HG03558 (cell line): ENCODE measurements around the gene PER2.

Experiments
- ATAC-seq: cut with Tn5 transposase; IDR thresholded peaks from one replicate; pipeline ENCODE4 v1.9.1; 2021; ENCODE audit warnings: moderate number of reproducible peaks; ENCODE audit not compliant: unreplicated experiment; ENCODE audit errors: extremely low read depth

Gene PER2

GRCh38 chr2:238271061-238271554, 17.3 kb downstream of the PER2 start:
- no peak for ATAC-seq

- ATAC-seq = no peak
Measured at GRCh38 chr2:238270606-238271005, 17.8 kb downstream of the PER2 start.

- ATAC-seq = no peak
Measured at GRCh38 chr2:238269741-238270140, 18.7 kb downstream of the PER2 start.

GRCh38 chr2:238267884-238268680, 20.3 kb downstream of the PER2 start:
- ATAC-seq = no peak

- ATAC-seq = no peak
Measured at GRCh38 chr2:238267341-238267710, 21.1 kb downstream of the PER2 start.

- no peak for ATAC-seq
Measured at GRCh38 chr2:238265605-238266004, 22.8 kb downstream of the PER2 start.

DNA sequence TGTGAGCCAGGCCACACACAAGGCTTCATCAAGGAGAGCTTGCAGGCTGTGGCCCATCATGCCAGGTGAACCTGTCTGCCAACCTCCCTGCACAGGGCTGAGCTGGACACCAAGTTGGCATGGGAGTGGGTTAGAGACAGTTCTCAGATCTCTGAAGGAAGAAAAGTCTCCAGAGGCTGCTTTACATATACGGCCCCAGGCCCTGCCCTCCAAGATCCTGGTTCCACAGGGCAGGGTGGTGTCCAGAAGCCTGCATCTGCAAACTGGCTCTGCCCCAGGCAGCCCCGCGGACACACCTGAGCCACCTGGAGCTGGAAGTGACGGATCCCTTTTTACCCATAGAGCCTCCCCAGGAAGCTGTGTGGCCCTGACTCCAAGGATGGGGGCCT, 24.3 kb downstream of the PER2 start:
- ATAC-seq = no peak

DNA sequence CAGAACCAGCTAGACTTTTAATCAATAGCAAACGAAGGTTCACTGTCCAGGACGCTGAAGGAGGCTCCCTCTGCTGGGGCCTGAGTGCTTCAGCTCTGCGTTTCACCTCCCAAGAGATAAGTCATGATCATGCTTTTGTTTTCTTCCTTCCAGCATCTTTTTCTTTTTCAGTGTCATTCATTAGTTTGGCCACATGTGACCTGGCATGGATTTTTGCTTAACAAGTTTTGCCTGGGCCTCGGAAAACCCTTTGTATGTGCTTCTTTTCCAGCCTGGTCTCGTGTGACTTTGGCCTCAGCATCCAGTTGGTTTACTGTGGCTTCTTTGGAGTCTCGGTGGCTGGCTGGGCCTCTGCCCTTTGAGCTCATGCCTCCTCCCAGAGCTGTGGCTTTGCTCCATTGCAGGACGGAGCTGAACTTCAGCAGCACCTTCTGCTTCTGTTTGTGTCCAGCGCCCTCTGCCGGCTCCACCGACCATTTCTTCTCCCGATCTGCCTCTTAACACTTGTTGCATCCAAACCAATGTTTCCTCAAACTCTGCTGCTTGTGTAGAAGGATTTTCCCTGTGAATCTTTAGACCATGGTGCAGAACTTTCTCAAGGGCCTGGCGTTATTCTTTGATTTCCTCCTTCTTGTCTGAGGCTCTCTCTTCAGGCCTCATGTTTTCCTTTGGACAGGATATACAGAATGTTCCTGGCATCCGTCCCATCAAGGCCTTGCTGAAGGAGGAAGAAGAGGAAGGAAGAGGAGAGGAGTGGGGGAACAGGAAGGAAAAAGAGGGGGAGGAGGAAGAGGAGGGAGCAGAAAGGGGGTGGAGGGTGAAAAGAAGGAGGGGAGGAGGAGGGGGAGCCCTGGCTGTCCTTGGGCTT, 25.0 kb downstream of the PER2 start:
- ATAC-seq = no peak

DNA sequence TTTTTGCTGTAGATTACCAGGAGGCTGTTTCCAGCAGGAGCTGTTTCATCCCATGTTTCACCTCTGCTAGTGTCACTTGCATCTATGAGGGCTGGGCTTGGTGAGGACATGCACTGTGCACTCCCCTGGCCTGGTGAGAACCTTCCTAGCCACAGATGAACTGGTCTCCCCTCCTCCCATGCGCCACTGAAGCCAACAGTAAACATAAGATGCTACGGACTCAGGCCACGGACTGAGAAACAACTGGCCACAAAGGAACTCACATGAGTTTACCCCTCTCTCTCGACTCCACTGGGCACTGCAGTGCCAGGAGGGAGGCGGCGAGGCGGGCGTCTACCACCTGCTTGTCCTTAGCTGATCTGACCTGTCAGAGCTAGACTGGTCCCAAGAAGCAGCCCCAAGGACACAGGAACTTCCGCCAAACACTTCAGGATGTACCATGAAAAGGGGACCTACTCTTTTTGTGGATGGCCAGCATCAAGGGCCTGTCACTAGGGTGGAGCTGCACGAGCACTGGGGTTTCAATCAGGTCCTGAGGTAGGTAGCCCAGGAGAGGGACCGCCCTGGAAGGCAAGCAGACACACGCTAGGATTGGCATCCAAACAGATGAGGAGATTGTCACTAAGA, 25.8 kb downstream of the PER2 start:
- ATAC-seq = no peak

GRCh38 chr2:238261718-238262375, 26.6 kb downstream of the PER2 start:
- ATAC-seq = no peak

GRCh38 chr2:238260883-238261282, 27.5 kb downstream of the PER2 start:
- no peak for ATAC-seq

GRCh38 chr2:238259061-238260020, 29.1 kb downstream of the PER2 start:
- ATAC-seq = no peak

GRCh38 chr2:238257786-238258700, 30.4 kb downstream of the PER2 start:
- ATAC-seq = no peak

- ATAC-seq = no peak
Measured at GRCh38 chr2:238256594-238257104, 31.8 kb downstream of the PER2 start.

DNA sequence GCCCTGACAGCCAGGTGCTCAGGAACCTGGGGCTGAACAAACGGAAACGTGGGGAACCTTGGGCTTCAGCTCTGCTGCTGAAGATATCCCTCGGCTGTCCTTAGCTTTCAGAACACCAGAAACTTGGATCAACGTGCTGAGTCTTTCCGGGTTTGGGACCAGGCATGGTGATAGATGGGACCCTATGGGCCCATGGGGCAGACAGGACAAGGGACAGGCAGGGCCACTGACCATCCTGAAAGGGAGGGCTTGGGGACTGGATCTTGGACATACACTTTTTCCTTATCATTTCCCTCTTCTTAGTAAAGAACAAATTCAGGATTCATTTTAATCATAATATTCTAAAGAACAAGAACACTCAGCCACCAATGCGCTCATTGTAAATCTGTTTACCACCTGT, 32.3 kb downstream of the PER2 start:
- no peak for ATAC-seq

DNA sequence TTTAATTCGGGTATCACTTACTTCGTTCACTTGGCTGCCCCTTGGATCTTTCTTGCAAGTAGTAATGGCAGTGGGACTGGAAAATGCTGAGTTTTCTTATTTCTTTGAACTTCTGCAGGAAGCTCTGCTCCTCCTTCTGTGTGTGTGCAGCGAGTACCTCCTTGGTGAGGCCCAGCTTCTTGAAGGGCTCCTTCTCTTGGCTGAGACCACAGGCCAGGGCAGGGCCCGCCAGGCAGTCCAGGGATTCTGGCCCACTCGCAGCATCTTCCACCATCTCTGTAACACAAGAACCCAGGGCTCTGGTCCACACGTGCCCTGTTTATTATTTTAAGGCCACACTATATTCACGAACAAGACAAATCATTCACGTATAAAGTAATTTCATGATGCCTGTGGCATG, 32.8 kb downstream of the PER2 start:
- ATAC-seq = no peak

DNA sequence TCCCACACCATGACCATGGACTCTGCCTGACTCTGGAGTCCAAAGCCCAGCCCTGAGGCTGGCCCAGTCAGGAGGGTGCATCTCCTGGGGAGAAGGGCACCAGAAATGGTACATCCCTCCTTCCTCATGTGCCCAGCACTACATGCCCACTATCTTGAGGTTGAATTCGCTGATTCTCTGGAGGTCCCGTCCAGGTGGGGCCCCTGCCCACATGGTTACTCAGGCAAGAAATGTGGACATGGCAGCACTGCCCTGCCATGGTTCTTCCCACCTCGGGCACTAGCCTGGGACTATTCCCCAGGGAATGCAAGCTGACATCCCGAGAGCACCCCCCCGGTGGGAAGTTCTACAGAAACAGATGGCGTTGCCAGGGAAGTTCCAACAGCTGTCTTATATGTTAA, 33.3 kb downstream of the PER2 start:
- no peak for ATAC-seq

GRCh38 chr2:238254095-238254723, 34.2 kb downstream of the PER2 start:
- no peak for ATAC-seq
